Activated T-helper 1 cell treated with anti-CD3 and anti-CD28 coated beads, Interleukin-2, amount 50 U/mL, for 16 hours (primary cell): ENCODE results near the gene GPR151.

Experiments used
- DNase-seq, 2 donors: peaks; one replicate each; pipeline ENCODE4 v3.0.0-alpha.2; 2020; ENCODE audit warnings: low read depth in 1 of 2, low spot score in 1 of 2

Gene GPR151

GRCh38 chr5:146521403-146522106 lies 5.6 kb upstream of the GPR151 start:
- no peak for DNase-seq

- no peak for DNase-seq
Measured at GRCh38 chr5:146520731-146521130, 4.7 kb upstream of the GPR151 start.

GRCh38 chr5:146519554-146519953 lies 3.6 kb upstream of the GPR151 start:
- no peak for DNase-seq

- DNase-seq: no peak
Measured at GRCh38 chr5:146515473-146516150, 378 bp downstream of the GPR151 start.

- DNase-seq: no peak
Measured at GRCh38 chr5:146514575-146514974, 1.4 kb downstream of the GPR151 start.

GRCh38 chr5:146513462-146513861 lies 2.5 kb downstream of the GPR151 start:
- DNase-seq: no peak

- DNase-seq: no peak
Measured at GRCh38 chr5:146510559-146511125, 5.3 kb downstream of the GPR151 start.

GRCh38 chr5:146507428-146507827 lies 8.6 kb downstream of the GPR151 start:
- DNase-seq: no peak

- no peak for DNase-seq
Measured at GRCh38 chr5:146499680-146500079, 16.3 kb downstream of the GPR151 start.

- no peak for DNase-seq
Measured at GRCh38 chr5:146494656-146495055, 21.3 kb downstream of the GPR151 start.

GRCh38 chr5:146490089-146490843 lies 25.7 kb downstream of the GPR151 start:
- DNase-seq: no peak

GRCh38 chr5:146484714-146485391 lies 31.1 kb downstream of the GPR151 start:
- no peak for DNase-seq

- DNase-seq: no peak
Measured at GRCh38 chr5:146482775-146483174, 33.2 kb downstream of the GPR151 start.

- no peak for DNase-seq
Measured at GRCh38 chr5:146475906-146476305, 40.1 kb downstream of the GPR151 start.

- no peak for DNase-seq
Measured at GRCh38 chr5:146475190-146475780, 40.7 kb downstream of the GPR151 start.

GRCh38 chr5:146474065-146474464 lies 41.9 kb downstream of the GPR151 start:
- no peak for DNase-seq

- no peak for DNase-seq
Measured at GRCh38 chr5:146467760-146468159, 48.2 kb downstream of the GPR151 start.

- DNase-seq: no peak
Measured at GRCh38 chr5:146466521-146467349, 49.3 kb downstream of the GPR151 start.

- no peak for DNase-seq
Measured at GRCh38 chr5:146463446-146463845, 52.5 kb downstream of the GPR151 start.
